Liver (tissue), 9 donors: ENCODE measurements around the gene MRFAP1. TPM values are rescaled to one million over a fixed set of nuclear protein-coding genes. Genes with fewer than 3 reads are reported as not detected.

Source experiments
- DNase-seq: peaks from one replicate; pipeline ENCODE4 v3.0.0-alpha.2; 2017; ENCODE audit warnings: low spot score
- H3K27ac ChIP-seq, 2 donors: one replicate each; pipeline ENCODE4 v1.7.0; 2013; ENCODE audit warnings: inconsistent platforms in 2 of 2, low read length in 2 of 2, control low read depth in 1 of 2, low read depth in 1 of 2, mild to moderate bottlenecking in 1 of 2
- H3K27me3 ChIP-seq, 4 donors: one replicate each; pipeline versions ENCODE4 v1.6.1 to v1.7.0; 2013; ENCODE audit warnings: low read length in 3 of 4, inconsistent platforms in 1 of 4, mild to moderate bottlenecking in 1 of 4, moderate library complexity in 1 of 4; ENCODE audit not compliant: control insufficient read depth in 4 of 4, insufficient read depth in 4 of 4
- H3K36me3 ChIP-seq, 4 donors: one replicate each; pipeline versions ENCODE4 v1.6.1 to v1.7.0; 2013; ENCODE audit warnings: low read length in 3 of 4, mild to moderate bottlenecking in 3 of 4, low read depth in 1 of 4, moderate library complexity in 1 of 4; ENCODE audit not compliant: control insufficient read depth in 4 of 4, insufficient read depth in 3 of 4
- H3K4me1 ChIP-seq, 4 donors: one replicate each; pipeline versions ENCODE4 v1.6.1 to v1.7.0; 2013; ENCODE audit warnings: low read length in 3 of 4, mild to moderate bottlenecking in 3 of 4, moderate library complexity in 1 of 4; ENCODE audit not compliant: control insufficient read depth in 4 of 4, insufficient read depth in 4 of 4
- H3K4me3 ChIP-seq, 3 donors: one replicate each; pipeline versions ENCODE4 v1.6.1 to v1.7.0; 2013; ENCODE audit warnings: low read length in 3 of 3, control low read depth in 1 of 3, low read depth in 1 of 3, mild to moderate bottlenecking in 1 of 3
- H3K9ac ChIP-seq, 2 donors: one replicate each; pipeline ENCODE4 v1.7.0; 2013; ENCODE audit warnings: low read length in 2 of 2, mild to moderate bottlenecking in 2 of 2, moderate library complexity in 2 of 2, control low read depth in 1 of 2, low read depth in 1 of 2
- H3K9me3 ChIP-seq, 4 donors: one replicate each; pipeline versions ENCODE4 v1.6.1 to v1.7.0; 2013; ENCODE audit warnings: low read length in 3 of 4; ENCODE audit not compliant: control insufficient read depth in 4 of 4
- EGR1 ChIP-seq, 2 donors: IDR thresholded peaks; 2 replicates each; pipeline ENCODE4 v1.6.1; 2016 to 2018; ENCODE audit warnings: antibody characterized with exemption in 2 of 2, low read depth in 2 of 2
- FOXA1 ChIP-seq: IDR thresholded peaks from 2 replicates; pipeline ENCODE4 v1.6.1; 2016; ENCODE audit warnings: antibody characterized with exemption
- FOXA2 ChIP-seq: IDR thresholded peaks from 2 replicates; pipeline ENCODE4 v1.6.1; 2016; ENCODE audit warnings: antibody characterized with exemption
- GABPA ChIP-seq, 2 donors: IDR thresholded peaks in 1 of 2; conservative IDR thresholded peaks in 1 of 2; 2 replicates each; pipeline ENCODE4 v1.6.1; 2016; ENCODE audit warnings: antibody characterized with exemption in 2 of 2, mild to moderate bottlenecking in 1 of 2, moderate library complexity in 1 of 2
- HNF4A ChIP-seq, 2 donors: conservative IDR thresholded peaks; 2 replicates each; pipeline ENCODE4 v1.6.1; 2016; ENCODE audit warnings: antibody characterized with exemption in 2 of 2, mild to moderate bottlenecking in 2 of 2
- HNF4G ChIP-seq: IDR thresholded peaks from 2 replicates; pipeline ENCODE4 v1.6.1; 2016; ENCODE audit warnings: antibody characterized with exemption
- JUND ChIP-seq, 2 donors: IDR thresholded peaks; 2 replicates each; pipeline ENCODE4 v1.6.1; 2016; ENCODE audit warnings: antibody characterized with exemption in 2 of 2
- NR2F2 ChIP-seq: IDR thresholded peaks from 2 replicates; pipeline ENCODE4 v1.6.1; 2016; ENCODE audit warnings: antibody characterized with exemption
- RAD21 ChIP-seq, 2 donors: IDR thresholded peaks; 2 replicates each; pipeline ENCODE4 v1.6.1; 2016; ENCODE audit warnings: antibody characterized with exemption in 2 of 2, mild to moderate bottlenecking in 2 of 2
- RXRA ChIP-seq, 2 donors: IDR thresholded peaks; 2 replicates each; pipeline ENCODE4 v1.6.1; 2017 to 2018; ENCODE audit warnings: antibody characterized with exemption in 2 of 2, mild to moderate bottlenecking in 1 of 2
- SP1 ChIP-seq: IDR thresholded peaks from 2 replicates; pipeline ENCODE4 v1.6.1; 2018; ENCODE audit warnings: antibody characterized with exemption, mild to moderate bottlenecking
- TAF1 ChIP-seq: conservative IDR thresholded peaks from 2 replicates; pipeline ENCODE4 v1.6.1; 2016; ENCODE audit warnings: antibody characterized with exemption, mild to moderate bottlenecking
- YY1 ChIP-seq: IDR thresholded peaks from 2 replicates; pipeline ENCODE4 v1.6.1; 2016; ENCODE audit warnings: antibody characterized with exemption, mild to moderate bottlenecking
- WGBS: extraction: QIAGEN DNeasy Blood & Tissue Kit; methylation state at CpG from one replicate; pipeline ENCODE4 v1.1.7; 2013; 5-methylcytosine and 5-hydroxymethylcytosine counted together
- polyA plus RNA-seq, 2 donors: library from polyadenylated mRNA; stranded (reverse) in 1 of 2; unstranded in 1 of 2; fragments of 200-250 nt in 1 of 2; fragments of >200 nt in 1 of 2; fragmentation: Nextera tagmentation in 1 of 2; extraction: Ambion mirVana in 1 of 2; gene quantifications; one replicate each; pipeline versions ENCODE4 v1.2.1 to v1.2.3, GENCODE V29; 2013 to 2015
- total RNA-seq, 2 donors: library from RNA; depleted of rRNA; stranded (reverse); fragments of >200 nt; gene quantifications; one replicate each; pipeline ENCODE4 v1.2.3, GENCODE V29; 2014
- TF ChIP-seq, protein P1 (sequence below): IDR thresholded peaks from 2 replicates; pipeline ENCODE4 v1.6.1; 2016; ENCODE audit warnings: antibody characterized with exemption
- TF ChIP-seq, protein P2 (sequence below): IDR thresholded peaks from 2 replicates; pipeline ENCODE4 v1.6.1; 2016; ENCODE audit warnings: antibody characterized with exemption
- TF ChIP-seq, protein P3 (sequence below): IDR thresholded peaks from 2 replicates; pipeline ENCODE4 v1.6.1; 2016; ENCODE audit warnings: antibody characterized with exemption
- TF ChIP-seq, protein P4 (sequence below): fragments of 150-350 bp; IDR thresholded peaks from 2 replicates; pipeline ENCODE4 v1.5.1; 2017; ENCODE audit warnings: improper control_type of control experiment, low read depth, low read length; ENCODE audit not compliant: missing input control
- TF ChIP-seq, protein P5 (sequence below): IDR thresholded peaks from 2 replicates; pipeline ENCODE4 v1.6.1; 2016; ENCODE audit warnings: antibody characterized with exemption, mild to moderate bottlenecking
- donor health status: healthy.
- donor health status: healthy.
- donor health status: healthy.
- donor health status: healthy.
- donor health status: healthy.

The MRFAP1 gene
- total and polyA plus RNA-seq, 4 donors, result 78.5 to 176 (median 104) TPM

DNA sequence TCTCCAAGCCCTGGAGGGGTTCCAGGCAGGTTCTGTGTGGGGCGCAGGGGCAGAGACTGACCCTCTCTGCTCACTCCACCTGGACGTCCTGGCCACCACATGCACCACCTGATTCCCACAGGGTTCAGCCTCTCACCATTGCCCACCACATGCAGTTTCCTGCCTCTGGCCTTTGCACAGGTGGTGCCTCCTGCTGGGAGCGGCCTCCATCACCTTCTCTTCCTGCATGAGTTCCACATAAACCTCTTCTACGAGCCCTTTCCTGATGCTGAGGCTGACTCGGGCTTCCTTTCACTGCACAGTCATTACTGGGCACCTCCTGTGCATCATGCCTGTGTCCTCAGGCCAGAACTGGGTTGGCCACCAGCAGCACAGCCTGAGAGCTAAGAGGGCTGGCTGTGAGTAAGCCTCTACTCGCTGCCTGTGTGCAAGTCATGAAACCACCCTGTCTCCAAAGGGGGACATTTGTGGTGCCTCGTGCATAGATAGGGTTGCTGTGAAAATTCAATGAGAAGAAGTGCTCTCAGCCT, 45.6 kb upstream of the MRFAP1 start:
- Histone ChIP-seq H3K4me3 (no peak overlapping the region), H3K9me3 (no peaks in the 10 kb centered on the region), H3K9ac (no peak overlapping the region), H3K27me3 (no peaks in the 10 kb centered on the region), H3K27ac (no peak overlapping the region), H3K36me3 (peaks cover 1 to 26% (median 7%) of the 10 kb centered on the region in 4 donors), H3K4me1 (no peaks in the 10 kb centered on the region)
- no peak for DNase-seq
- TF ChIP-seq EGR1 (IDR thresholded peaks at IDR 0.05; ENCODE audit: low read depth in 2 of 2) (no peak), YY1 (no peak), FOXA1 (no peak), NR2F2 (no peak), RXRA (IDR thresholded peaks at IDR 0.05) (no peak), RAD21 (IDR thresholded peaks at IDR 0.05) (no peak), FOXA2 (no peak), SP1 (no peak), TAF1 (no peak), HNF4G (no peak), HNF4A (conservative IDR thresholded peaks at IDR 0.05) (no peak), GABPA (IDR thresholded peaks at IDR 0.05 in 1 of 2, conservative IDR thresholded peaks at IDR 0.05 in 1 of 2) (no peak), JUND (IDR thresholded peaks at IDR 0.05) (no peak)
- TF ChIP-seq, protein P1, sequence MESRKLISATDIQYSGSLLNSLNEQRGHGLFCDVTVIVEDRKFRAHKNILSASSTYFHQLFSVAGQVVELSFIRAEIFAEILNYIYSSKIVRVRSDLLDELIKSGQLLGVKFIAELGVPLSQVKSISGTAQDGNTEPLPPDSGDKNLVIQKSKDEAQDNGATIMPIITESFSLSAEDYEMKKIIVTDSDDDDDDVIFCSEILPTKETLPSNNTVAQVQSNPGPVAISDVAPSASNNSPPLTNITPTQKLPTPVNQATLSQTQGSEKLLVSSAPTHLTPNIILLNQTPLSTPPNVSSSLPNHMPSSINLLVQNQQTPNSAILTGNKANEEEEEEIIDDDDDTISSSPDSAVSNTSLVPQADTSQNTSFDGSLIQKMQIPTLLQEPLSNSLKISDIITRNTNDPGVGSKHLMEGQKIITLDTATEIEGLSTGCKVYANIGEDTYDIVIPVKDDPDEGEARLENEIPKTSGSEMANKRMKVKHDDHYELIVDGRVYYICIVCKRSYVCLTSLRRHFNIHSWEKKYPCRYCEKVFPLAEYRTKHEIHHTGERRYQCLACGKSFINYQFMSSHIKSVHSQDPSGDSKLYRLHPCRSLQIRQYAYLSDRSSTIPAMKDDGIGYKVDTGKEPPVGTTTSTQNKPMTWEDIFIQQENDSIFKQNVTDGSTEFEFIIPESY, result no peak
- TF ChIP-seq, protein P2, sequence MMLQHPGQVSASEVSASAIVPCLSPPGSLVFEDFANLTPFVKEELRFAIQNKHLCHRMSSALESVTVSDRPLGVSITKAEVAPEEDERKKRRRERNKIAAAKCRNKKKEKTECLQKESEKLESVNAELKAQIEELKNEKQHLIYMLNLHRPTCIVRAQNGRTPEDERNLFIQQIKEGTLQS, result no peak
- TF ChIP-seq, protein P3, sequence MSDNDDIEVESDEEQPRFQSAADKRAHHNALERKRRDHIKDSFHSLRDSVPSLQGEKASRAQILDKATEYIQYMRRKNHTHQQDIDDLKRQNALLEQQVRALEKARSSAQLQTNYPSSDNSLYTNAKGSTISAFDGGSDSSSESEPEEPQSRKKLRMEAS, result no peak
- TF ChIP-seq, protein P4, sequence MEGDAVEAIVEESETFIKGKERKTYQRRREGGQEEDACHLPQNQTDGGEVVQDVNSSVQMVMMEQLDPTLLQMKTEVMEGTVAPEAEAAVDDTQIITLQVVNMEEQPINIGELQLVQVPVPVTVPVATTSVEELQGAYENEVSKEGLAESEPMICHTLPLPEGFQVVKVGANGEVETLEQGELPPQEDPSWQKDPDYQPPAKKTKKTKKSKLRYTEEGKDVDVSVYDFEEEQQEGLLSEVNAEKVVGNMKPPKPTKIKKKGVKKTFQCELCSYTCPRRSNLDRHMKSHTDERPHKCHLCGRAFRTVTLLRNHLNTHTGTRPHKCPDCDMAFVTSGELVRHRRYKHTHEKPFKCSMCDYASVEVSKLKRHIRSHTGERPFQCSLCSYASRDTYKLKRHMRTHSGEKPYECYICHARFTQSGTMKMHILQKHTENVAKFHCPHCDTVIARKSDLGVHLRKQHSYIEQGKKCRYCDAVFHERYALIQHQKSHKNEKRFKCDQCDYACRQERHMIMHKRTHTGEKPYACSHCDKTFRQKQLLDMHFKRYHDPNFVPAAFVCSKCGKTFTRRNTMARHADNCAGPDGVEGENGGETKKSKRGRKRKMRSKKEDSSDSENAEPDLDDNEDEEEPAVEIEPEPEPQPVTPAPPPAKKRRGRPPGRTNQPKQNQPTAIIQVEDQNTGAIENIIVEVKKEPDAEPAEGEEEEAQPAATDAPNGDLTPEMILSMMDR, result no peak
- TF ChIP-seq, protein P5, sequence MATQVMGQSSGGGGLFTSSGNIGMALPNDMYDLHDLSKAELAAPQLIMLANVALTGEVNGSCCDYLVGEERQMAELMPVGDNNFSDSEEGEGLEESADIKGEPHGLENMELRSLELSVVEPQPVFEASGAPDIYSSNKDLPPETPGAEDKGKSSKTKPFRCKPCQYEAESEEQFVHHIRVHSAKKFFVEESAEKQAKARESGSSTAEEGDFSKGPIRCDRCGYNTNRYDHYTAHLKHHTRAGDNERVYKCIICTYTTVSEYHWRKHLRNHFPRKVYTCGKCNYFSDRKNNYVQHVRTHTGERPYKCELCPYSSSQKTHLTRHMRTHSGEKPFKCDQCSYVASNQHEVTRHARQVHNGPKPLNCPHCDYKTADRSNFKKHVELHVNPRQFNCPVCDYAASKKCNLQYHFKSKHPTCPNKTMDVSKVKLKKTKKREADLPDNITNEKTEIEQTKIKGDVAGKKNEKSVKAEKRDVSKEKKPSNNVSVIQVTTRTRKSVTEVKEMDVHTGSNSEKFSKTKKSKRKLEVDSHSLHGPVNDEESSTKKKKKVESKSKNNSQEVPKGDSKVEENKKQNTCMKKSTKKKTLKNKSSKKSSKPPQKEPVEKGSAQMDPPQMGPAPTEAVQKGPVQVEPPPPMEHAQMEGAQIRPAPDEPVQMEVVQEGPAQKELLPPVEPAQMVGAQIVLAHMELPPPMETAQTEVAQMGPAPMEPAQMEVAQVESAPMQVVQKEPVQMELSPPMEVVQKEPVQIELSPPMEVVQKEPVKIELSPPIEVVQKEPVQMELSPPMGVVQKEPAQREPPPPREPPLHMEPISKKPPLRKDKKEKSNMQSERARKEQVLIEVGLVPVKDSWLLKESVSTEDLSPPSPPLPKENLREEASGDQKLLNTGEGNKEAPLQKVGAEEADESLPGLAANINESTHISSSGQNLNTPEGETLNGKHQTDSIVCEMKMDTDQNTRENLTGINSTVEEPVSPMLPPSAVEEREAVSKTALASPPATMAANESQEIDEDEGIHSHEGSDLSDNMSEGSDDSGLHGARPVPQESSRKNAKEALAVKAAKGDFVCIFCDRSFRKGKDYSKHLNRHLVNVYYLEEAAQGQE, result no peak
- WGBS, result 96% methylated on average over 7 of the region's 7 CpGs
